HG03571 (cell line): Measurements from ENCODE around the gene RERE.
"Not testable (repeated sequence)": the region's sequence is repeated elsewhere in the genome, so short reads cannot be mapped to it uniquely, and the experiment has no call there.

Experiments
- ATAC-seq: cut with Tn5 transposase; IDR thresholded peaks from one replicate; pipeline ENCODE4 v1.9.1; 2021; ENCODE audit not compliant: unreplicated experiment

The RERE gene

GRCh38 chr1:8807004-8807403 is 10.4 kb downstream of the RERE start:
- no peak for ATAC-seq

GRCh38 chr1:8800416-8800815 is 17.0 kb downstream of the RERE start:
- ATAC-seq: no peak

DNA sequence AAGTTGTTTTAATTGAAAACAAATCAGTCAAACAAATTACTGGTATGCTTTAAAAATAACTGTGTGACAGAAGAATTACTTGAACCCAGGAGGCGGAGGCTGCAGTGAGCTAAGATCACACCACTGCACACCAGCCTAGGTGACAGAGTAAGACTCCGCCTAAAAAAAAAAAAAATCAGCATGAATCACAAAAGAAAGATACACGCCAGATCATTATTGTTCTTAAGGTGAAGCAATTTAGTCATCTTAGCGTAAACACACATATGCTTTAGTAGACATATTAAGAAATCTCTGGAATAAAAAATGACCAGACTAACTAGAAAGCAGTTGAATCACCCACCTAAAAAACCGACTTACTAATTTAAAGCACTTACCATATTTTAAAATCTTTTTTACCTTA is 20.2 kb downstream of the RERE start:
- ATAC-seq: no peak

- no peak for ATAC-seq
Measured at GRCh38 chr1:8796812-8797211, 20.6 kb downstream of the RERE start.

GRCh38 chr1:8794605-8795004 is 22.8 kb downstream of the RERE start:
- no peak for ATAC-seq

DNA sequence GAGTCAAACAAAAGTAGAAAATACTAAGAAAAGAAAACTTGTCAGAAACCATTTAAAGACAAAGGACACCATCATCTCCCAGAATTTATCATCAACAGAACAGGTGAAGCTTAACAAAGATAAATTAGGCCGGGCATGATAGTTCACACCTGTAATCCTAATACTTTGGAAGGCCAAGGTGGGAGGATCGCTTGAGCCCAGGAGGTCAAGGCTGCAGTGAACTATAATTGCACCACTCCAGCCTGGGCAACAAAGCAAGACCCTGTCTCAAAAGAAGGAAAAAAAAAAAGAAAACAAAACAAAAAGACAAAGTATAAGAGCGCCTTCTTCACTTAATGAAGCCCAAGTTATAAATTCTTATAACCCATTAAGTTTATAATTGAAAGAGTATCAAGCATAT is 25.6 kb downstream of the RERE start:
- no peak for ATAC-seq

- ATAC-seq: no peak
Measured at GRCh38 chr1:8790987-8791386, 26.5 kb downstream of the RERE start.

GRCh38 chr1:8790478-8790877 is 27.0 kb downstream of the RERE start:
- no peak for ATAC-seq

GRCh38 chr1:8789314-8790214 is 27.9 kb downstream of the RERE start:
- no peak for ATAC-seq

GRCh38 chr1:8787218-8787617 is 30.2 kb downstream of the RERE start:
- ATAC-seq: no peak

GRCh38 chr1:8786204-8786603 is 31.2 kb downstream of the RERE start:
- ATAC-seq: not testable (repeated sequence)

DNA sequence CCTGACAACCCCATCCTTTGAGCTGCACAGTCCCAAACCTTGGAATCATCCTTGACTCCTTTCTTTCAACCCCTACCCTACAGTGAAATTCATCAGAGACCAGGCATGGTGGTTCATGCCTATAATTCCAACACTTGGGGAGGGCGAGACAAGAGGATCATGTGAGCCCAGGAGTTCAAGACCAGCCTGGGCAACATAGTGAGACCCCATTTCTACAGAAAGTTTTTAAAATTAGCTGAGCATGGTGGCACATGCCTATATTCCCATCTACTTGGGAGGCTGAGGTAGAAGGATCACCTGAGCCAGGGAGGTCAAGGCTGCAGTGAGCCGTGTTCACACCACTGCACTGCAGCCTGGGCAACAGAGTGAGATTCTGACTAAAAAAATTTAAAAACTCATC is 34.5 kb downstream of the RERE start:
- no peak for ATAC-seq

GRCh38 chr1:8782001-8782620 is 35.3 kb downstream of the RERE start:
- no peak for ATAC-seq

DNA sequence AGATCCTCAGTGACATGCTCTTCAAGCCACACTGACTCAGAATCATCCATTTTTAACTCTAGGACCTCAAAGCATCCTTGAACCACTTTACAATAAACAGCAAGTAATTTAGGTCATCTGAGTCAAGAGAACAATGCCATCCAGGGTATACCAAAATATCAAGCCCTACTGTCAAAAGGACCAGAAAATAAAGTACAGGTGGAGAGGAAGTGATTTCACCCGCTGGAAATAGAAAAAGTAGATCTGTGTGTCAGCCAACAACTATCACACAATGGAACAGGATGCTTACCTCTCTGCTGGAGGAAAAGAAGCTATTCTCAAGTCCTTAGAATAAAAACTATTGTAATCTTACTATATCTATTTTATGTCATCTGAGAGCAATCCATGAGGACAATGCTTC is 37.0 kb downstream of the RERE start:
- no peak for ATAC-seq

DNA sequence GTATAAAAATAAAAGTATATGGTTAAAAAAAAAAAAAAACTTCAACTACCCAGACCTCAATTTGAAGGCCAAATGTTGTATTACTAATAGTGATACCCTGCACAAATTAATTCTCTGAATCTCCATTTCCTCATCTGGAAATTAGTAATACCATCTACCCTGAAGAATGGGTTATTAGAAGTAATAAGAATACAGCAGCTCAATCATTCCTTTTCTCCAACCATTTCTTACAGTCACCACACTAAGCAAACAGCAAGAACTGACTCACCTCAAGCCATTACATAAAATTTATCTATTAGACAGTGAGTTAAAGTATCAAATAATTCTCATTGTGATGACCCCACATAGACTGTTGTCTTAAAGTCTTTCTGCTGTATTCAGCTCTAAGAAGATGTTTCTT is 39.6 kb downstream of the RERE start:
- ATAC-seq: no peak

- no peak for ATAC-seq
Measured at GRCh38 chr1:8776104-8776503, 41.3 kb downstream of the RERE start.

- no peak for ATAC-seq
Measured at GRCh38 chr1:8767006-8767405, 50.4 kb downstream of the RERE start.

DNA sequence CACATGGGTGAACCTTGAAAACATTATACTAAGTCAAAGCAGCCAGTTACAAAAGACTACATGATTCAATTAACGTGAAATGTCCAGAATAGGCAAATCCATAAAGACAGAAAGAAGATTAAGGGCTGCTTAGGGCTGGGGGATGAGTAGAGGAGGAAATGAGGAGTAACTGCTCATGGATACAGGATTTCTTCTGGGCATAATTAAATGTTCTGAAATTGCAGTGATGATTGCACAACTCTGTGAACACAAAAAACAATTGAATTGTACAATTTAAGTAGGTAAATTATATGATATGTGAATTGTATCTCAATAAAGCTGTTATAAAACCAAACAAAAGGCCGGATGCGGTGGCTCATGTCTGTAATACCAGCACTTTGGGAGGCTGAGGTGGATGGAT is 52.2 kb downstream of the RERE start:
- no peak for ATAC-seq

GRCh38 chr1:8764293-8764937 is 53.0 kb downstream of the RERE start:
- ATAC-seq: no peak

- ATAC-seq: no peak
Measured at GRCh38 chr1:8763888-8764287, 53.6 kb downstream of the RERE start.

- no peak for ATAC-seq
Measured at GRCh38 chr1:8754993-8755392, 62.4 kb downstream of the RERE start.

DNA sequence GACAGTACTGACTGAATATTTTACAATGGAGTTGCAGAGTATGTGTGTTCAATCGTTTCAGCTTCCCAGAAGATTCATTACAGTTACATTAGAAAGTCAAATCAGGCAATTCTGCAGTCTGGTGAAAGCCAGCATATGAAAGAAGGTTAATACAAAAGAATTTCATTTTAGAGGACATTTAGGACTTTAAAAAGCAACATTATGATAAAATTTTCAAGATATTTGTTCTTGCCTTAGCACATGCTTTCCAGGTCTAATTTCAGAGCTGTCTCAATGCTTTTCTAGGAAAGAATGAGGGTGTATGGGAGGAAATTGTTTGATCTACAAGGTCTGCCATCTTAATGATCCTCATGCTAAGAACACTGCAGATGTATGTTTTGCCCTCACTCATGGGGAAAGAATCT is 63.2 kb downstream of the RERE start:
- ATAC-seq: no peak
